NCI-H774 (cell line): ENCODE data around the gene WDR83.
"Not testable (repeated sequence)": the region's sequence is repeated elsewhere in the genome, so short reads cannot be mapped to it uniquely, and the experiment has no call there.

Experiments
- DNase-seq: peaks from one replicate; lab custom pipeline; 2025; lab: John Stamatoyannopoulos, UW

The WDR83 gene

DNA sequence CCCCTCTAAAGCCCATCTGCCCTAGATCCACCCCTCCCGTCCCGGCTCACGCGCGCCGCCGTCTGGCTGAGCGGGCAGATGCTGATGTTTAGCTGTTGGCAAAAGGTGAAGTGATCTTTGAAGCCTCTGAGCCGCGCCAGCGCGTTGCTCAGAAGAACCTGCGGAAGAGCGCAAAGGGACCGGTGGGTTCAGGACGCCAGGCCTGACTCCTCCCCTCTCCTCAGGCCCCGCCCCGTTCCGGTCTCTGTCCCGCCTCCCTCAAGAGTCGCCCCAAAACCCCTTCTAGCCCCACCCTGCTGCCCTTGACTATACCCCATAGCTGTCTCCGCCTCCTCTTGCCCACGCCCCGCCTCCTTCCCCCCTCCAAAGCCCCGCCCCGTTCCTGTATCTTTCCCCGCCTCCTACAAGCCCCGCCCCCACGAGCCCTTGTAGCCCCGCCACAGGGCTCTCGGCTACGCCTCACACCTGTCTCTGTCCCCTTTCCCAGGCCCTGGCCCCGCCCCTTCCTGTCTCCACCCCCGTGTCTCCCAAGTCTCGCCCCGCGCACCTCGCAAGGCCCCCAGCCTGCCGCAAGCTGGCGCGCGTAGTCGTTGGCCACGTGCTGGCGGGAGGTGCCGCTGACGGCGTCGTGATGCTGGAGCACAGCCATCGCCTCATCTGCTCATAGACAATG lies 9.6 kb upstream of the WDR83 start:
- DNase-seq: no peak

DNA sequence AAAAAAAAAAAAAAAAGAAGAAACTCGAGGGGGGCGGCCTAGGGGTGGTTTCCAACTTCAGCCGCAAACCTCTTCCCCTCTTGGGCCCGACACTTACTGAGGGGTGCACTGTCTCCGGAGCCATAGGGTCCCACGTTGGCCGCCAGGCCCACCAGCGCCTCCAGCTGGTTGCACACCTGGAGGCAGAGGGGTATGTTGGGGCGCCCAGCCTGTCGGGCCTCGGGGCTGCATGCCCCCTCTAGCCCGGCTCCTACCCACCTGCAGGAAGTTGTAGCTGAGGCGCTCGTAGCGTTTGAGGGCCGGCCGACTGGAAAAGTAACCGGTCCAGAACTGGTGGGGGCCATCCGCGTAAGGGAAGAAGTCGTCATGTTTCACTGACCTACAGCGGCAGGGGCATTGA lies 8.6 kb upstream of the WDR83 start:
- DNase-seq: no peak

DNA sequence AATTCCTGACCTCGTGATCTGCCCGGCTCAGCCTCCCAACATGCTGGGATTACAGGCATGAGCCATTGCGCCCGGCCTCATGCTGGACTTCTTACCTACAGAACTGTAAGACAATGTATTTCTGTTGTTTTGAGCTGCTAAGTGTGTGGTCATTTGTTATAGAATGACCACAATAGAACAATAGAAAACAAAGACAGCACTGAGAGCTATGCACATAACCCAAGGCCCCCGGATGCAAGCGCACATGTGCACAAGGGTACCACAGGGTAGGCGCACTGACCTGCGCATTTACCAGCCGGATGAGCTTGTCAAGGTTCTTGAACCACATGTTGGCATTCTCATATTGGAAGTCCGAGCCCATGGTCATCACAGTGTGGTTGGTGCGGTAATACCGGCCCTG lies 5.6 kb upstream of the WDR83 start:
- no peak for DNase-seq

DNA sequence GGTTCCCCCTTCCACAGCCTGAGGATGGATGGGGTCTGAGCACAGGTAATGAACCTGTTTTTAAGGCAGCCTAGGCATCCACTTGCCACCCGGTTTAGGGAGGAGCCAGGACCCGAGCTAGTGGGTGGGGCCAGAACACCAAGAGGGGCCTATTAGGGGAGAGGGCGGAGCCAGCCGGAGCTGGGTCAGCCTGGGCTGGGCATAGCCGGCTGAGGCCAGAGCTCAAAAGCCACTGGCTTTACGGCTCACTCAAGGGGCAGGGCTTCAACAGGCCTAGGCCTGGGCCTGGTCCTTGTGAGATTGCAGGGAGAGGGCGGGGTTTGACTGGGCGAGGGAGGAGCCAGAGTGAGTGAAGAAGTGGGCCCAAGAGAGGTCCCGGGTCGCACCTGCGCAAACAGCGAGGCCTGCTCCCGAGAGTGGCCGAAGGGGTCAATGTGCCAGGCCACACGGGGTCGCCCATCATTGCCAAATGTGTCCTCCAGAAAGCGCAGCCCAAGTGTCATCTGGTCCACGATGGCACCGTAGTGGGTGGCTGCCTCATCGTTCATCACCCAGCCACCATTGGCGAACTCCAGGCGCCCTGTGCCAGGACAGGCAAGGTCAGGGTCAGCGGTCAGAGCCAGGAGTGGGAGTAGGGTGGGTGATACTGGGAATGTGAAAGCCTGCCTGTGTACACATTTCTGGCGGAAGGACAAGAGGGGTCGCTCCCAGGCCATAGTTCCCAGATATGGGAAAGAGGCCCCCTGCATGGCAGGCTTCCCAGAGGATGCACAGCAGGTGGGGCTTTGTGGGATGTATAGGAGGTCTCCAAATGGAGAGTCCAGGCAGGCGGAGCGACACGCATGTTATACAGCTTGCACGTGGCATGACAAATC lies 2.0 kb upstream of the WDR83 start:
- no peak for DNase-seq

DNA sequence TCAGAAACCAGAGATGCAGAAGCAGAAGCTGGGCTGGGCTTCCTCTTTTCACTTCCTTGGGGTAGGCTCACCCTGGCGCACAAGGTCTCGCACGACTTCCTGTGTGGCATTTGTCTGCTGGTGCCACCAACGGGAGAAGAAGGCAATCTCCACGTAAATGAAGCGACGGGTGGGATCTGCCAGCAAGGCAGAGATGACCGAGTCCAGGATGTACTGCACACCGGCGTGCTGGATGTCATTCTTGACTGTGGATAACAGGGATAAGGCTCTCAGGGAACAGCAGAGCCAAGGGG lies 1.4 kb upstream of the WDR83 start:
- no peak for DNase-seq

DNA sequence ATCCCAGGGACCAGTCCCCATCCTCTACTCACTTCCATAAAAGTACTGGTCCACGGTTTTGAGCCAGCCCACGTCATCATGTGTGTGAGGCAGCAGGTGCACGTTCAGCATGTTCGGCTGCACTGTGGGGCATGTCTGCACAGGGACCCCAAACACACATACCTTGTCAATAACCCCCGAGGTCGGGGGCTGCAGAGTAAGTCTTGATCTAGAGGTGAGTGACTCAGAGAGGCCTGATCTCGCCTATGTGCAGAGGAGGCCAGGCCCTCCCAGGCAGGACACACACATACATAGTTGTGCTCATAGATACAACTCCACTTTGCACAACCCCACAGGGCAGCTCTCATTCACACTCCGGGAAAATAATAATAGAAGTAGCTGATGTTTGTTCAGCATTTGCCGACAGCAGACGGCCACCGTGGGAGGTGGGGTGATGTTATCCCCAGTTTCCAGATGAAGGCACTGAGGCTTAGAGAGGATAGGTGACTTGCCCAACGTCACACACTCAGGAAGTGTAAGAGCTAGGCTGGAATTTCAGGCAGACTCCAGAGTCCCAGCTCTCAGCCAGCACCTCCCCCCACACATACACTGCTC lies 839 bp upstream of the WDR83 start:
- no peak for DNase-seq

DNA sequence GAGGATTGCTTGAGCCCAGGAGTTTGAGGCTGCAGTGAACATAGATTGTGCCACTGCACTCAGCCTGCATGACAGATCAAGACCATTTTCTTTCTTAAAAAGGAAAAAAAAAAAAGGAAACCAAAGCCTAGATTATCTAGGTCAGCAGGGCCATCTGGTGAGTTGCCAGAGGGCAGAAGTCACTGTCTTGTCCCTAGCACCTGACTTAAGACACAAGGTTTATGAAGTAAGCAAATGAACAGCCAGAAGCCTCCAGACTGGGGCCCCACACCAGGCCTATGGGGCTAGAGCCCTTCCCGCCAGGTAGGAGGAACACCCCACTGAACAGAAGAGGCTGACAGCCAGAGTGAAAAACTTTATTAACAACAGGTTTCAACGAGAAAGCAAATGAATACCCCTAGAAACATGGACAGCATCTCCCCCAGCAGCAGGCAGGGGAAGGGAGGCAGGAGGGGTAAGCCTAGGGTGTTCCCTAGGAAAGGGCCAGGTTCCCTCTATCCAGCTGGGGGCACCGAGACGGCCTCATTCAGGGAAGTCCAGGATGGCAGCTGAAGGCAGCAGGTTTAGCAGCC lies 1.2 kb downstream of the WDR83 start:
- DNase-seq: no peak

DNA sequence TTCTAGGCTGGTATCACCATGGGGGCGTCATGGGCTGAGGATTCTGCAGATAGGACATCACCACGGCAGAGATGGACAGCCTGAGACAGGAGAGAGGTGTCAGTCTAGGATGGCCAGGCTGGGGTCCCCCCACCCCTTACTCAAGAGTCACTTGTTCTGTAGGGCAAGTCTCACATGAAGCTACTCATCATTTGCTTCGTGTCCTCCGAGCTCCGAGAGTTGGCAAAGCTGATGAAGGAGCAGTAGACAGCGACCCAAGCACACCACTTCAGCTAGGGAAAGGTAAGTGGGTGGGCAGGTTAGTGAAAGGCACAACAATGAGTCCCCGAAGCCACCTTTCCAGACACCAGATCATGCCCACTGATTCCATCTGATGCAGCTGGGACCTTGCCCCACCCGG lies 1.7 kb downstream of the WDR83 start:
- DNase-seq: no peak

DNA sequence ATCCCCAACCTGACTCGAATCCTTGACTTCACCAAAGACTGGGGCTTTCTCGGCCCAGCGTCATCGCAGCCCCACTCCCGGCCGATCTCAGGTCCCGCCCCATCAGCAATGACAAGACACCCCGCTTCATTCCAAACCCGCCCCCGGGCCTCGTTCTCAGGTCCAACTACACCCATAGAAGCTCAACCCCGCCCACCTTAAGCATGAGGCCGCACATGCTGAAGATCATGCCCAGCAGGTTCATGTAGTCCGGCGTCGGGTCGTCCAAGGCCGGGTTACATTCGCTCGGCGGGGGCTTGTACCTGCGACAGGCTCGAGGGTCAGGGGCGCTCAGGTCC lies 2.3 kb downstream of the WDR83 start:
- DNase-seq: no peak

DNA sequence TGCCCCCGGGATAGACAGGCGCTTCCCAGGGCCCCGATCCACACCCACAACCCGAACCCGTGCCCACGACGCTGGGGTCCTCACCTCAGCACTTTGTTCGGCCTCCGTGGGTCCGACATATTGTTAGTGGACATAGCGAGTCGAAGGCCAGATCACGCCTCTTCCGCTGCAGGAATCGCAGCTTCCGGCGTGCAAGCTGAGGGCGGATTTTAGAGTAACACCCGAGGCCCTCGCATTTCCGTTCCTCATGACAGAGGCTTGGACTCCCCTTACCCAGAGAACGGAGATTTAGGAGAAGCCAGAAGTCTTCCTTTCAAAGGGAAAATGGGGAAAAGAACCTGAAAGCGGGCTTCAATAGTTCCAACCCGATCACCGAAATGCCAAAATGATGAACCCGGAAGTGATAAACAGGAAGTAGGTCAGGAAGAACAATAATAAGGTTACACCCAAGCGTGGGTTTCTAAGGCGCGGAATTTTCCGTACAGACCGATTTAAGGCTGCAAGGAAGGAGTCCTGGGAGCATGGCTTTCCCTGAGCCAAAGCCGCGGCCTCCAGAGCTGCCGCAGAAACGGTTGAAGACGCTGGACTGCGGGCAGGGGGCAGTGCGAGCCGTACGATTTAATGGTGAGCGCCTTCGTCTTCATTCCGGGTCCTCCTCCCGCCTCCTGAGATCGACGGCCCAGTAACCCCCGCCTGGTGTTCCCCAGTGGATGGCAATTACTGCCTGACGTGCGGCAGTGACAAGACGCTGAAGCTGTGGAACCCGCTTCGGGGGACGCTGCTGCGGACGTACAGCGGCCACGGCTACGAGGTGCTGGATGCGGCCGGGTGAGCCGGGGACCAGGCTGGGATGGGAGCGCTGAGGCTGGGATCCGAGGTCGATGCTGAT lies 2.9 kb downstream of the WDR83 start:
- peak; percentile 61 for DNase-seq

DNA sequence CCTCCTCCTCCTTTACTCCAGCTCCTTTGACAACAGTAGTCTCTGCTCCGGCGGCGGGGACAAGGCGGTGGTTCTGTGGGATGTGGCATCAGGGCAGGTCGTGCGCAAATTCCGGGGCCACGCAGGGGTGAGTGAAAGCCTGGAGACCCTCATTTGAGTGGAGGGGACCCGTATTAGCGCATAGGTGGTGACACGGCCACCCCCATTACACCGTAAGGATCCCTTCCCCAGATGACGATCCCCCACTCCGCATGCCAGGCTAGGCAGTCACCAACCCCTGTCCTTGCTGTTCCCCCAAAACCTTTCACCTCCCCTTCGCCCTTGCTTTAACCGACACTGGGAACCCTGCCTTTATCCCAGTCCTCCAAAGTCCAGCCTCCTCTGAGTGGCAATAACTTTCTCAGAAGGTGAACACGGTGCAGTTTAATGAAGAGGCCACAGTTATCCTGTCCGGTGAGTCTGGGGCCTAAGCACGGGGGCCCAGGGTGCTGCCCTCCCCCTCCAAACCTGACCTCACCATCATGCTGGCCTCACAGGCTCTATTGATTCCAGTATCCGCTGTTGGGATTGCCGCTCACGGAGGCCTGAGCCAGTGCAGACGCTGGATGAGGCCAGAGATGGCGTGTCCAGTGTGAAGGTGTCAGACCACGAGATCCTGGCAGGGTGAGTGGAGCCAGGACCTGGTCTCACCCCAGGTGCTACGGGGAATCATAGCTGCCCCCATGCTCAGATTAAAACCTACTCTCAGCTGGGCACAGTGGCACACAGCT lies 3.7 kb downstream of the WDR83 start:
- no peak for DNase-seq

DNA sequence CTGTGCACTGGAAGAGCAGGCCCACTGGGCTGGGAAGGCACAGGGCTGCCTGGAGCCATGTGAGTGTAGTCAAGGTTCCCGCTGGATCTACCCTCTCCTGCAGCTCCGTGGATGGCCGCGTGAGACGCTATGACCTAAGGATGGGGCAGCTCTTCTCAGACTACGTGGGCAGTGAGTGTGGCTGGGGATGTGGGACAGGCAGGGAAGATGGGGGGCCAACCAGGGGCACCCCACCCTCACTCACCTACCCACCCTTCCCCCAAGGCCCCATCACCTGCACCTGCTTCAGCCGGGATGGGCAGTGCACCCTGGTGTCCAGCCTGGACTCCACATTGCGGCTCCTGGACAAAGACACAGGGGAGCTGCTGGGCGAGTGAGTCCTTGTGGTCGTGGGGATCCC lies 6.1 kb downstream of the WDR83 start:
- no peak for DNase-seq

DNA sequence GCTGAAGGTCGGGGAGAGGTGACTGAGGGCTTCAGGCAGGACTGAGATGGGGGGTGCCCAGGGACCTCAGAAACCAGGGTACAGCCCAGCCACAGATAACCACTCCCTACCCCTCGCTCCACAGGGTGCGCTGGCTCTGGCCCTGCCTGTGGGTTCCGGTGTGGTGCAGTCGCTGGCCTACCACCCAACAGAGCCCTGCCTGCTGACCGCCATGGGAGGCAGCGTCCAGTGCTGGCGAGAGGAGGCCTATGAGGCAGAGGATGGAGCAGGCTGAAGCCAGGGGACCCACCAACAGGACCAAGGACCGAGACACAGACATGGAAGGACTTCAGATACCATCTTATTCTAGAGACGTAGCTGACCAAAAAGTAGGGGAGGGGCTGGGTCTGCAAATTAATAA lies 8.8 kb downstream of the WDR83 start:
- DNase-seq: no peak

DNA sequence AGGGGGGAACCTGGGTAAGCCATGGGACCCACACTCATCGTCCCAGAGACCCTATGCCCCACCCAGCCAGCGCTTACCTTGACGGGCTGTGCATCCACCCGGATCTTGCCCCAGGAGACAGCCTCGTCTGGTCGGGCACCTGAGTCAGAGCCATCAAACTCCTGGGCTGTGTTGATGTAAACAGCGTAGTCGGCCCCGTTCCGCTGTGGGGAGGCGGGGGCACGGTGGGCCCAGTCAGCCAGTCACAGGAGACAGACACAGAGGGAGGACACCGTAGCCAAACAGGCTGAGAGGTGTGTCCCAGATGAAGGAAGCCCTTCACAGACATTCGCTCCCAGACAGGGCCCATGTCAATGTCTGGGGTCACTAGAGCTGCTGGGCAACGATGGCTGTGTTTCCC lies 9.3 kb downstream of the WDR83 start:
- DNase-seq: no peak

DNA sequence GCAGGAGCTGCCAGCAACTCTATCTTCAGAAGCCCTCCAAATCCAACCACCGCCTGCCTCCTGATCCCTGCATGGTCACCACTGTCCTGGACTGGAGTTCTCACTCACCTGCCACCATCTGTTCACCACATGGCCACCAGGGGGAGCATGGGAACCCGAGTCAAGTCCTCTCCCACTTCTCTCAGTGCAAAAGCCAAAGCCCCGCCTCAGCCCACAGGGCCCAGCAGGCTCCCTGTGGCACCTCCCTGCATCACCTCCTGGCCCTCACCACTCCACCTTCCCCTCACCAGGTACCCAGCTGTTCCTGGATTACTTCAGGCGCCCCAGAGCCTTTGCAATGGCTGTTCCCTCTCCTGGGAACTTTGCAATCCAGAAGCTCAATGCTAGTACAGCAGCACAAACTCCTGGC lies 9.8 kb downstream of the WDR83 start:
- peak; percentile 66 for DNase-seq

DNA sequence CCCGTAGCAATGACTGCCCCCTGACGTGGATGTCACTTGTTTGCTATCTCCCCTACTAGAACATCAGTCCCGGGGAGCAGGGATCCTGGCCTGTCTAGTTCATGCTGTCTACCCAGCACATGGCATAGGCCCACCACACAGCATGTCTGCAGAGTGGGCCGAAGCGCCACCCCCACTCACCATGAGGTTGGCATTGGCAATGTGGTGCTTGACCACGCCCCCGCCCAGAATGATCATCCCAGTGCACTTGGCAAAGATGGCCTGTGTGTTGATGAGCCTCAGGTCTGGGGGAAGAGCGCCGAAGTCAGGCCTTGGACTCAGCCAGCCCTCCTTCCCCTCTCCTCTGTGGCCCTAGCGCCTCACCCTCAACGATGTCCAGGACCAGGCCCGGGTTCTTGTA lies 10.3 kb downstream of the WDR83 start:
- no peak for DNase-seq

DNA sequence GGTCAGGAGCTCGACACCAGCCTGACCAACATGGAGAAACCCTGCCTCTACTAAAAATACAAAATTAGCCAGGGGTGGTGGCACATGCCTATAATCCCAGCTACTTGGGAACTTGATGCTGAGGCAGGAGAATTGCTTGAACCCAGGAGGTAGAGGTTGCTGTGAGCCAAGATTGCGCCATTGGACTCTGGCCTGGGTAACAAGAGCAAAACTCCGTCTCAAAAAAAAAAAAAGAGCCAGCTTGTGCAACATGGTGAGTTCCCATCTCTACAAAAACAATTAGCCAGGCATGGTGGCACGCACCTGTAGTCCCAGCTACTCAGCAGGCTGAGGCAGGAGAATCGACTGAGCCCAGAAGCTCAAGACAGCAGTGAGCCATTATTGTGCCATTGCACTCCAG lies 11.4 kb downstream of the WDR83 start:
- DNase-seq: not testable (repeated sequence)

DNA sequence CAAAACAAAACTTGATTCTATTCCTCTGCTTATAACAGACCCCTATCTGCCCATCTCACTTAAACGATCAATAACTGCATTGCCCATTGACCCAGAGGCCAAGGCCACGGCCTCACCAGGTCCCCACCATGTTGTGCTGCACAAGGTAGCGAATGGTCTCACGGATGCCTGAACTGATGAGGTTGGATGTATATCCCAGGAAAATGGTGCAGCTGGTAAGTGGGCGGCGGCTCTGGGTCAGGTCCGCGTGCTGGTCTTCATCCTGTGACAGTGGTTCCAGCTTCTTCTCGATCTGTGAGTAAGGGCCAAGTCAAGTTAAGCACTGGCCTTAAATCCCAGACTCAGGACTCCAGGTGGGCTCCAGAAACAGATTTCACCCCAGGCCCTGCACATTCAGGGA lies 13.4 kb downstream of the WDR83 start:
- no peak for DNase-seq

DNA sequence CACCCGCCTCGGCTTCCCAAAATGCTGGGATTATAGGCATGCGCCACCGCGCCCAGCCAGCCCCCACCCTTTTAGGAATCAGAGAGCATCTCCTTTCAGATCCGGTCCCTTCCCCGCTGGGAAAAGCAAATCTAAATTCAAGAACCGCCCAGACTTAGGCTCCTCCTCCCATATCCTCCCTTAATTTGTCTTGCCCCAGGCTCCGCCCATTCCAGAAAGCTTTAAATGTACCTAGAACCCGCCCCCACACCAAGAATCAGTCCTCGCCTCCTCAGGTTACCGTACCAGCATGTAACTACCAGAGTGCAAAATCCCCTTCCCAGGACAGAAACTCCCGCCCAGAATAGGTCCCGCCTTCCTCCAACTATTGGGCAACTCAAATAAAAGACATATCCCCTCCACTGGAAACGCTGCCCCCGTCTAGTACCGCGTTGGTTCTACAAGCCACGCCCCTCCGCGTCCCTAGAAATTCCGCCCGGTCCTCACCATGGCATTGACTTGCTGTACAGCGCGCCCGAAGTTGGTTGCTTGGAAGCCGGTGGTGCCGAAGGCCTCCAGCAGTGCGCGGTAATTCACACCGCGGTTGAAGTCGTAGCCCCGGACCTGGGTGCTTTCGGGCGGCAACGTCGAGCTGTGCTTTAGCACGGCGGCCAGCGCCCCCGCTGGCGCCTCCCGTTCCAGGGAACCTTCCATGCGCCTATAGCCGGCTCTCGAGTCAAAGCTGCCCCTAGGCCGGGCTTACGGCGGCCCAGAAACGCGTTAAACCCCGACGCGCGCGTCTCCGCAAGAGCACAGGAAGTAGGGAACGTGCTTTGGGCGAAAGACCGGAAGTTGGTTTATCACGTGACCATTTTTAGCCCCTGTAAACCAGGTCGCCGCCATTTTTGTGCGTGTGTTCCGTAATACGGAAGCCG lies 14.7 kb downstream of the WDR83 start, which contains the start of gene DHPS:
Gene DHPS (minus strand): TSS at position 807 of the 914 bp plus-strand sequence. CDS start 114 bp downstream, at position 693.
- DNase-seq: peak; percentile 95

DNA sequence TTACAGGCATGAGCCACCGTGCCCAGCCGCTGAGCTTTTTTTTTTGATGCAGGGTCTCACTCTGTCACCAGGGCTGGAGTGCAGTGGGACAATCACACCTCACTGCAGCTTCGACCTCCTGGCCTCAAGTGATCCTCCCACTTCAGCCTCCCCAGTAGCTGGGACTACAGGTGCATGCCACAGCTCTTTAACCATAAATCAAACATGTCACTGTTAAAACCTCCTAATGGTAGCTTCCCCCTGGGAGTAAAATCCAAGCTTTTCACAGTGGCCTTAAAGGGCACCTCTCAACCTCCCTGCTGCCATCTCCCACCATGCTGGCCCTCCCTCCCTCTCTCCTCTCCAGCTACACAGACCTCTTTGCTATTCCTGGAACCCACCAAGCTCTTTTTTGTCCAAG lies 19.2 kb downstream of the WDR83 start:
- no peak for DNase-seq
